ENCODE results near the gene SLC22A17. TPM values are rescaled to one million over a fixed set of nuclear protein-coding genes. Genes with fewer than 3 reads are reported as not detected.
"Not testable (repeated sequence)": the region's sequence is repeated elsewhere in the genome, so short reads cannot be mapped to it uniquely, and the experiment has no call there.

Gene SLC22A17
- total RNA-seq (10 to 100 TPM in 4 of 9 donors, 1 to 10 TPM in 5; 8.5 to 14.9 (median 9.9) TPM), polyA plus RNA-seq (1 to 10 TPM; 7.2 to 9.7 TPM)
- long read RNA-seq, donor 1, partial matches to known transcripts, result 0 of 9 reads
- long read RNA-seq, donor 1, other reads (novel, unspliced or antisense), result 7 of 9 reads
- long read RNA-seq, donor 2, partial matches to known transcripts, result 2 of 2 reads
- long read RNA-seq, donor 2, other reads (novel, unspliced or antisense), result 0 of 2 reads
- long read RNA-seq, donor 3, partial matches to known transcripts, result 2 of 10 reads
- long read RNA-seq, donor 3, other reads (novel, unspliced or antisense), result 7 of 10 reads

DNA sequence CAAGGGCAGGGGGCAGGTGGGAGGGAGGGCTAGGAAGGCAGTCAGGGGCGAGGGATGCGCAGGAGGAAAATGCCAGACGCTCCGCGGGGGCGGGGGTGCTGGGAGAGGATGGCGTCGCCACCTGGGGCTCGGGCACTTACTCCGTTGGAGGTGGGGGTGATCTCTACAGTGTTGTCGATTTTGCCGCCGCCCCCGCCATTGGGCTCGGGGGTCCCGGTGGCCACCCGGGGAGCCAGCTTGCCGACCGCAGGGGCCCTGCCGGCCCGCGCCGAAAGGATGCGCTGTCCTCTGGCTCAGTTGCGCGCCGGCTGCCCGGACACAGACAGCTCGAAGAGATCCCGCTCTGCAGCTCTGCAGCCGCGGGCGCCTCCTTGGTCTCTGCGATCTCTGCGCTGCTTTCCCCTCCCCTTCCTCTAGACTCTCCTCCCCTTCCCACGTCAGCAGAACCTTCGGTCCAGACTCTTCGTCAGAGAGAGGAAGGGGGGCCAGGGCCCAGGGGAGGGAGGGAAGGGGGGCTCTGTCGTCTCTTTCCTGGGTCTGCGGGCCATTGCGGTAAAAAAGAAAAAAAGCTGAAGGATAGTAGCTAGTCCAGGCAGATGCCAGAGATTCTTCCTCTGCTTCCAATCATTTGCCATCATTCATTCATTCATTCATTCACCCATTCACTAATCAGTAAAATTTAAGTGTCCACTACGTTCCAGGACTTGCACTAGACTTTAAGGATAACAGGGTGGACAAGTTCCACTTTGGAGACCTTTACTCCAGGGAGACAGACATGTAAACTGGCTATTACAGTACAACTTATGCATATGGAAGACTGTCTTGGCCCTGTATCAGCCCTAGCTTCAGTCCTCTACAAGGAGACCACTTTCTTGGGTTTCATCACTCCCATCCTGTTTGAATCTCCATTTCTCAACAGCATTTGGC, at the start of gene SLC22A17:
Gene SLC22A17 (minus strand): TSS at position 382 of the 927 bp plus-strand sequence.
- Histone ChIP-seq H3K36me3 (peaks cover 0 to 2% (median 0%) of the 10 kb centered on the region in 9 donors), H3K27ac (peak within 1 kb of the TSS in 9 of 12 donors; percentile 4 to 68 (median 42)), H3K9me3 (no peaks in the 10 kb centered on the region), H3K4me3 (peak within 1 kb of the TSS; percentile 56 to 89 (median 69)), H3K27me3 (peaks cover 0 to 27% (median 0%) of the 10 kb centered on the region in 9 donors), H3K4me1 (peaks cover 4 to 17% (median 11%) of the 10 kb centered on the region in 12 donors)
- 1% methylated on average over 10 to 42 of the region's 42 CpGs for WGBS, 4 donors
- intact Hi-C loops (cut with DNase I), result no loop called here
- ATAC-seq (peak; percentile 84 to 94 (median 90)), DNase-seq (peak; percentile 81 to 85 (median 83))
- TF ChIP-seq POLR2A (IDR thresholded peaks at IDR 0.05), result peak in 1 of 2 donors; percentile 80
- TF ChIP-seq, protein P1, sequence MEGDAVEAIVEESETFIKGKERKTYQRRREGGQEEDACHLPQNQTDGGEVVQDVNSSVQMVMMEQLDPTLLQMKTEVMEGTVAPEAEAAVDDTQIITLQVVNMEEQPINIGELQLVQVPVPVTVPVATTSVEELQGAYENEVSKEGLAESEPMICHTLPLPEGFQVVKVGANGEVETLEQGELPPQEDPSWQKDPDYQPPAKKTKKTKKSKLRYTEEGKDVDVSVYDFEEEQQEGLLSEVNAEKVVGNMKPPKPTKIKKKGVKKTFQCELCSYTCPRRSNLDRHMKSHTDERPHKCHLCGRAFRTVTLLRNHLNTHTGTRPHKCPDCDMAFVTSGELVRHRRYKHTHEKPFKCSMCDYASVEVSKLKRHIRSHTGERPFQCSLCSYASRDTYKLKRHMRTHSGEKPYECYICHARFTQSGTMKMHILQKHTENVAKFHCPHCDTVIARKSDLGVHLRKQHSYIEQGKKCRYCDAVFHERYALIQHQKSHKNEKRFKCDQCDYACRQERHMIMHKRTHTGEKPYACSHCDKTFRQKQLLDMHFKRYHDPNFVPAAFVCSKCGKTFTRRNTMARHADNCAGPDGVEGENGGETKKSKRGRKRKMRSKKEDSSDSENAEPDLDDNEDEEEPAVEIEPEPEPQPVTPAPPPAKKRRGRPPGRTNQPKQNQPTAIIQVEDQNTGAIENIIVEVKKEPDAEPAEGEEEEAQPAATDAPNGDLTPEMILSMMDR (IDR thresholded peaks at IDR 0.05), result peak in 3 of 12 donors; percentile 8 to 36 (median 12)

GRCh38 chr14:23401291-23401690, 48.6 kb upstream of the SLC22A17 start:
- DNase-seq (peak in 2 of 5 donors; percentile 13 to 46), ATAC-seq (no peak)
- Histone ChIP-seq H3K9me3 (no peaks in the 10 kb centered on the region), H3K27ac (peak overlapping the region in 2 of 12 donors; percentile 87 to 91), H3K36me3 (peaks cover 0 to 93% (median 27%) of the 10 kb centered on the region in 9 donors), H3K4me1 (peaks cover 0 to 20% (median 0%) of the 10 kb centered on the region in 12 donors), H3K27me3 (peaks cover 0 to 1% (median 0%) of the 10 kb centered on the region in 9 donors), H3K4me3 (no peak overlapping the region)
- TF ChIP-seq, protein P1 (IDR thresholded peaks at IDR 0.05), result no peak
- TF ChIP-seq POLR2A (IDR thresholded peaks at IDR 0.05), result no peak
- intact Hi-C loops (cut with DNase I), result no loop called here
- 43 to 52% (median 47%) methylated on average over 3 to 4 of the region's 4 CpGs for WGBS, 4 donors

DNA sequence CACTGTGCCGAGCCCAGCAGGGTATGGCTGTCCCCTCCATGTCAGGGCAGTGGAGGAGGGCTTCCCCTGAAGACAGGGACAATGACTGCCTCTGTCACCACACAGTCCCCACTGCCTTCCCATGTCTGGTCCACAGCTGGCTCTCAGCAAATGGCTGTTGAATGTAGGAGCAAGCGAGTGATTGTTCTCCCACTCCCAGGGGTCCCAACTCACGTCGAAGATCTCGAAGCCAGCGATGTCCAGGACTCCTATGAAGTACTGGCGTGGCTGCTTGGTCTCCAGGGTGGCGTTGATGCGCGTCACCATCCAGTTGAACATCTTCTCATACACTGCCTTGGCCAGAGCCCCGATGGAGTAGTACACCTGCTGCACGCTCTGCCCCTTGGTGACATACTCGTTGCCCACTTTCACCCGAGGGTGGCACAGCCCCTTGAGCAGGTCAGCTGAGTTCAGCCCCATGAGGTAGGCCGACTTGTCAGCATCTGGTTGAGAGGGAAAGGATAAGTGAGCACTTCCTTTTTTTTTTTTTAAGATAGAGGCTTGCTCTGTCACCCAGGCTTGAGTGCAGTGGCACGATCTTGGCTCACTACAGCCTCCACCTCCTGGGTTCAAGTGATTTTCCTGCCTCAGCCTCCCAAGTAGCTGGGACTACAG, 47.9 kb upstream of the SLC22A17 start:
- Histone ChIP-seq H3K36me3 (peaks cover 0 to 93% (median 33%) of the 10 kb centered on the region in 9 donors), H3K27ac (peak overlapping the region in 2 of 12 donors; percentile 87 to 91), H3K4me1 (peaks cover 0 to 20% (median 0%) of the 10 kb centered on the region in 12 donors)
- WGBS, 4 donors, result 63 to 73% (median 67%) methylated on average over 16 of the region's 16 CpGs
- H3K9me3 ChIP-seq; H3K27me3 ChIP-seq; intact Hi-C loops (cut with DNase I); H3K4me3 ChIP-seq: not testable (repeated sequence)
- ATAC-seq (peak in 3 of 4 donors; percentile 1 to 2 (median 2)), DNase-seq (peak in 3 of 5 donors; percentile 13 to 55 (median 21))

DNA sequence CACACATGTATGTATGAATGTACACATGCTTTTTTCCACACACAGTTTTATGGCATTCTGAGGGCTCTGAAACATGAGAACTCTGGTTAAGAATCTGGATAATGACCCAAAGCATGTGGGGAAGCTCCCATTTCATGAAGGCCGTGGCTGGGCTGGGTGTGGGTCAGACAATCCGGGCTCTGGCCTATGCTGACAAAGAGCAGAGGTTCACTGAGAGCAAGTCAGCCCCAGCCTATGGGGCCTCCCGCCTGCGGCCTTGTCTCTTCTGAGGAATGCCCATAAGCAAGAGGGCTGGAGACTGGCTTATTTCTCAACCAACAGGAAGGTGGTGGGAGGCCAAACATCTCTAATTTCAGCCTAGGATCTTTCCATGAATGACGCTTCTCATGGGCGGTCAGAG, 46.9 kb upstream of the SLC22A17 start:
- peaks cover 0 to 94% (median 39%) of the 10 kb centered on the region in 9 donors for H3K36me3 ChIP-seq
- DNase-seq (peak in 2 of 5 donors; percentile 25 to 26), ATAC-seq (peak in 1 of 4 donors; percentile 10)
- intact Hi-C loops (cut with DNase I), result no loop called here
- H3K27me3 ChIP-seq, result no peaks in the 10 kb centered on the region
- no peaks in the 10 kb centered on the region for H3K9me3 ChIP-seq
- no peak overlapping the region for H3K4me3 ChIP-seq
- peak overlapping the region in 2 of 12 donors; percentile 2 to 33 for H3K27ac ChIP-seq
- WGBS, 4 donors, result 46 to 66% (median 61%) methylated on average over 6 of the region's 6 CpGs
- TF ChIP-seq, protein P1 (IDR thresholded peaks at IDR 0.05), result no peak
- TF ChIP-seq POLR2A (IDR thresholded peaks at IDR 0.05), result no peak
- H3K4me1 ChIP-seq, result peaks cover 0 to 17% (median 0%) of the 10 kb centered on the region in 12 donors

Data from heart left ventricle (tissue), 16 donors.